GM12878 (cell line): ENCODE results near the gene TIMM50. TPM values are rescaled to one million over a fixed set of nuclear protein-coding genes. Genes with fewer than 3 reads are reported as not detected.
A peak's percentile ranks its signal among the peaks of the same experiment; 100 is the strongest.

Experiments
- ATAC-seq: fragments of 200-7000 bp; cut with Tn5 transposase; 3 replicates; pipeline ENCODE4 v1.9.1; 2020; ENCODE audit warnings: mild to moderate bottlenecking, moderate library complexity
- BruUV-seq: library from RNA; stranded (reverse); fragments of 400-500 nt; replicated peaks from 2 replicates; lab custom pipeline; 2021; lab: Mats Ljungman, UMichigan
- CTCF ChIA-PET: fragments of 300-600 bp; sonication (Branson Sonifier 250); formaldehyde crosslinking; extraction: SDS; loops from one replicate; lab custom pipeline; 2021; ENCODE audit warnings: inconsistent platforms; lab: Yijun Ruan, JAX
- POLR2A ChIA-PET: fragments of 350-600 bp; formaldehyde crosslinking; extraction: SDS; loops from one replicate; lab custom pipeline; 2021; ENCODE audit warnings: inconsistent platforms; lab: Charles Lee
- RAD21 ChIA-PET: fragments of 300-600 bp; sonication (Branson Sonifier 250); formaldehyde crosslinking; loops from one replicate; lab custom pipeline; 2023; ENCODE audit warnings: antibody characterized with exemption; ENCODE audit not compliant: unreplicated experiment; lab: Charles Lee
- SMC1A ChIA-PET: fragments of 300-600 bp; sonication (Branson Sonifier 250); formaldehyde crosslinking; loops from one replicate; lab custom pipeline; 2023; ENCODE audit not compliant: unreplicated experiment, uncharacterized antibody; lab: Charles Lee
- DNase-seq: peaks from one replicate; pipeline ENCODE4 v3.0.0-alpha.2; 2011; ENCODE audit warnings: low read depth, low spot score
- FAIRE-seq: peaks from 3 replicates; lab custom pipeline; 2011; peaks lifted over from hg19 to GRCh38; lab: Jason Lieb, UNC
- H2AFZ ChIP-seq: 2 replicates; pipeline ENCODE4 v1.6.0; 2011; ENCODE audit warnings: low read depth, low read length, control low read depth; ENCODE audit not compliant: control insufficient read depth
- H3K27ac ChIP-seq: 2 replicates; pipeline ENCODE4 v1.5.1; 2011; ENCODE audit warnings: control low read depth; ENCODE audit not compliant: control insufficient read depth, insufficient read depth
- H3K27me3 ChIP-seq, 2 experiments: replicated peaks in 1 of 2; 2 replicates each; pipeline versions ENCODE4 v1.6.0 to v1.6.1; 2011; ENCODE audit warnings: low read length in 1 of 2; ENCODE audit not compliant: control insufficient read depth in 2 of 2, insufficient read depth in 2 of 2
- H3K36me3 ChIP-seq, 2 experiments: 2 replicates each; pipeline ENCODE4 v1.5.1; 2011; ENCODE audit warnings: low read length in 1 of 2; ENCODE audit not compliant: control insufficient read depth in 2 of 2, insufficient read depth in 2 of 2
- H3K4me1 ChIP-seq: 2 replicates; pipeline ENCODE4 v1.6.1; 2011; ENCODE audit warnings: mild to moderate bottlenecking, low read length, moderate library complexity, mixed read lengths; ENCODE audit not compliant: control insufficient read depth, insufficient read depth
- H3K4me2 ChIP-seq: 2 replicates; pipeline ENCODE4 v1.6.0; 2011; ENCODE audit warnings: control low read depth; ENCODE audit not compliant: control insufficient read depth, insufficient read depth
- H3K4me3 ChIP-seq: fragments of 200-600 bp; sonication (generic); 2 replicates; pipeline ENCODE4 v1.5.1; 2016
- H3K79me2 ChIP-seq: 2 replicates; pipeline ENCODE4 v1.6.0; 2011; ENCODE audit warnings: low read length; ENCODE audit not compliant: control insufficient read depth, insufficient read depth
- H3K9ac ChIP-seq: 2 replicates; pipeline ENCODE4 v1.8.0; 2011; ENCODE audit warnings: low read length, control low read depth, mixed read lengths; ENCODE audit not compliant: control insufficient read depth, insufficient read depth
- H3K9me3 ChIP-seq: replicated peaks from 3 replicates; pipeline ENCODE4 v1.5.1; 2011; ENCODE audit warnings: mild to moderate bottlenecking, low read length; ENCODE audit not compliant: control insufficient read depth, insufficient read depth
- H4K20me1 ChIP-seq: 2 replicates; pipeline ENCODE4 v1.6.0; 2011; ENCODE audit not compliant: control insufficient read depth, insufficient read depth
- POLR2AphosphoS5 ChIP-seq: IDR thresholded peaks from 2 replicates; pipeline ENCODE4 v1.6.1; 2011; ENCODE audit warnings: mild to moderate bottlenecking, low read length, inconsistent platforms
- TBL1XR1 ChIP-seq: IDR thresholded peaks from 2 replicates; pipeline ENCODE4 v1.6.1; 2012; ENCODE audit warnings: low read depth, low read length, improper control_type of control experiment
- WGBS: methylation state at CpG from one replicate; pipeline ENCODE4 v1.1.6; 2016; ENCODE audit warnings: low lambda C conversion rate; ENCODE audit not compliant: insufficient replicate concordance, insufficient coverage; ENCODE audit errors: missing lambda C conversion rate; 5-methylcytosine and 5-hydroxymethylcytosine counted together
- in situ Hi-C: fragments of 300-500 bp; cut with MboI; formaldehyde crosslinking; loops from 9 replicates; pipeline ENCODE4 v1.14.3; 2018; ENCODE audit warnings: mixed read lengths
- intact Hi-C: fragments of 100-400 bp; cut with micrococcal nuclease; formaldehyde crosslinking; loops from one replicate; pipeline ENCODE4 v1.14.2; 2022; ENCODE audit not compliant: unreplicated experiment
- polyA plus RNA-seq, 11 experiments: library from polyadenylated mRNA; depleted of rRNA in 4 of 11; unstranded in 6 of 11; stranded (reverse) in 5 of 11; fragments of >200 nt; fragmentation: Nextera tagmentation in 4 of 11; fragmentation: Illumina TruSeq in 1 of 11; extraction: Ambion mirVana in 4 of 11; extraction: Trizol in 1 of 11; gene quantifications; 1 replicate in 1 of 11; 2 replicates in 10 of 11; pipeline versions ENCODE4 v1.2.1 to v1.2.3, GENCODE V29; 2011 to 2016; ENCODE audit warnings: inconsistent platforms in 2 of 11, missing spikeins in 2 of 11, low read depth in 1 of 11
- total RNA-seq, 4 experiments: library from RNA; depleted of rRNA in 3 of 4; stranded (reverse); fragments of >200 nt in 3 of 4; fragmentation: Illumina TruSeq in 1 of 4; extraction: Trizol in 1 of 4; gene quantifications; 2 replicates each; pipeline versions ENCODE4 v1.2.1 to v1.2.3, GENCODE V29; 2013 to 2021

The TIMM50 gene
- total and polyA plus RNA-seq, 10 of the 15 experiments (the other 5 are each of a cell fraction or from before 2014, with no cell fraction given), result 15.6 to 146 (median 101) TPM

DNA sequence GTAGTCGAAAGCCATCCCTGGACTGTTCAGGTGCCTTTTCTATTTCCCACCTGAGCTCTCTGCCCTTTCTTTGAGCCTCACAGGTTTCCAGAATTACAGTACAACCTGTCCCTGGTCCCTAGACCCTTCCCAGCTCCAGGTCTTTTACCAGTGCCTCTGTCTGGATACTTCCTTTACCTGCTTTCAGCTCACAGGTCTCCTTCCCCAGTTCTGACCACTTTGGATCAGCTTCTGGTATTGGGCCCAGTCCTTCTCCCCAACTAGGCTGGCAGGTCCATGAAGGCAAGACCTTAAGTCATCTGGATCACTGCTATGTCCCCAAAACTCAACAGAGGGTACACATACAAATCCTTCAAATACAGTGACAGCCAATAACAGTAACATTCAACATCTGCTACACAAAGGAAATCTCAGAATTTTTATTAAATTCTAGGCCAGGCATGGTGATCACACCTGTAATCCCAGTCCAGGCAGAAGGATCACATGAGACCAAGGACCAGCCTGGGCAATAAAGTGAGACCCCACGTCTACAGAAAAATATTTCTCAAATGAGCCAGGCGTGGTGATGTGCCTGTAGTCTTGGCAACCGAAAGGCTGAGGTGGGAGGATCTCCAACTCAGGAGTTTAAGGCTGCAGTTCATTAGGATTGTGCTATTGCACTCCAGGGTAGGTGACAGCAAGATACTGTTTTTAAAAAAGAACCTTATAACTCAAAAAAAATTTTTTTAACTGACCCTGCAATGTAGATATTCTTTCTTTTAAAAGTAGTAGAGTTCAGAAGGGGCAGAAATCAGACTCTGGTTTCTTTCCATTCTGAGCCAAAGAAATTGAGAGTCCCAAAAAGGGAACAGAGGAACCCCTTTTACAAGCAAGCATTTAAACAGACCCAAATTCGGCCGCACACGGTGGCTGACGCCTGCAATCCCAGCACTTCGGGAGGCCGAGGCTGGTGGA, 46.2 kb upstream of the TIMM50 start:
- DNase-seq (no peak), FAIRE-seq (no peak), ATAC-seq (no peak)
- no peaks in the 10 kb centered on the region for H3K27me3 ChIP-seq
- in situ Hi-C loops (no loop called here), intact Hi-C loops (no loop called here)
- H3K9me3 ChIP-seq, result no peaks in the 10 kb centered on the region
- H4K20me1 ChIP-seq, result no peaks in the 10 kb centered on the region; the same call in 1 of the 2 replicates
- BruUV-seq, result no TSS peak
- H3K4me1 ChIP-seq, result peaks cover 36% of the 10 kb centered on the region
- 12% methylated on average over 10 of the region's 10 CpGs for WGBS
- TF ChIP-seq POLR2AphosphoS5, result peak; percentile 17; the same call in 1 of the 2 replicates
- no peak for TF ChIP-seq TBL1XR1
- ChIA-PET SMC1A (interaction anchor here (0.6 to 1.7 kb wide), 10 partner anchors 7 to 1028 kb away, joined by 3 to 9 read pairs (median 4); partner anchors contain the start of genes DYRK1B, EID2B, MED29 and PAF1), RAD21 (interaction anchor here (1.2 to 1.6 kb wide), 4 partner anchors 7 to 43 kb away, joined by 3 to 12 read pairs (median 7); partner anchors contain the start of genes MED29, PAF1, PLEKHG2 and SUPT5H), POLR2A (interaction anchor here (0.7 to 1.8 kb wide), 6 partner anchors 12 to 36 kb away, joined by 3 to 40 read pairs (median 8); partner anchors contain the start of gene SUPT5H), CTCF (interaction anchor here (0.6 to 1.7 kb wide), 11 partner anchors 20 to 505 kb away, joined by 3 to 15 read pairs (median 3); partner anchors contain the start of genes EID2B and PLEKHG2)
- peak overlapping the region; percentile 97 for H3K4me3 ChIP-seq
- no peak overlapping the region for H2AFZ ChIP-seq
- peak overlapping the region; percentile 91 for H3K27ac ChIP-seq
- H3K79me2 ChIP-seq, result peaks cover 36% of the 10 kb centered on the region
- H3K9ac ChIP-seq, result peak overlapping the region; percentile 97
- peak overlapping the region; percentile 81 for H3K4me2 ChIP-seq
- H3K36me3 ChIP-seq, result peaks cover 10 to 15% of the 10 kb centered on the region in 2 experiments
